UCSD-AML1 (cell line): Measurements from ENCODE around the gene NUDT14.

Experiments
- DNase-seq: peaks from one replicate; lab custom pipeline; 2025; ENCODE audit not compliant: unreplicated experiment; lab: John Stamatoyannopoulos, UW

Gene NUDT14

DNA sequence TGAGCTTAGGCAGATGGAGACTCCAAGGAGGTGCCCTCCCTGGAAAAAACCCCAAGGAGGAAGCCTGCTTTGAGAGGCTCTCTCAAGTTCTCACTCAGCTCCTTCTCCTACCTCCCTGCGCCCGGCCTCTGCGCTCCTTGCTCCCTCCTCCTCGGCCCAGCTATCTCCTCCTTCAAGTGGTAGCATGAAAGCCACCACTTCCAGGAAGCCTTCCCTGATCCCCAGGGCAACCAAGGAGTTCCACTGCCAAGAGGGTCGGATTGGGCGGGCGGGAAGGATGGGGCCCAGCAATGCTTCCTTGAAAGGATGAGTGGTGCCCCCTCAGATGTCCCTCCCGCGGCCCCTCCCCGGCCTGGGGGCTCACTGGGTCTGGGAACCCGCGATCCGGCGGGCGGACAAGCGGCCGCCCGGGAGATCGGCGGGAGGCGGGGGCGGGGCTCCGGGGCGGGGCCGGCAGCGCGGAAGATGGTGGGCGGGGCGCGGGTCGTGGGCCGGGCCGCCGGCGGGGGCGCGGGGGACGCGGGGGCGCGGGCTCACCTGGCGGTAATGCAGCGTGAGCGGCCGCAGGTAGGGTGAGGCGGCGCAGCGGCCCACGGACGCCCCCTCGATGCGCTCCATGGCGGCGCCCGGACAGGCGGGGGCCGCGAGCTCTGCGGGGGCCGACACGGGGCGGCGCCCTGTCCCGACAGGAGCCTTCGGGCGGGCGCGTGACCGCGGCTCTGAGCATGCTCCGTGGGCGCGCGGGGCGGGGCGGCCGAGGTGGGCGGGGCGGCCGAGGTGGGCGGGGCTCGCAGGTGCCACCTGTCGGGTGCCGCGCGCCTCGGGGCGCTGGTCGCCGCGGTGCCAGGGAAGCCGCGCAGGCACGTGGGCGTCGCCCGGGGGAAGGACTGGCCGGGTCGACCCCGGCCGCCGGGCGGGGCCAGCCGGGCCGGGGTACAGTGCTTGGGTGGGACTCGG, at the start of gene NUDT14:
Gene NUDT14 (minus strand): TSS at position 721 of the 957 bp plus-strand sequence. CDS start 103 bp downstream, at position 618.
- DNase-seq: peak; percentile 76

DNA sequence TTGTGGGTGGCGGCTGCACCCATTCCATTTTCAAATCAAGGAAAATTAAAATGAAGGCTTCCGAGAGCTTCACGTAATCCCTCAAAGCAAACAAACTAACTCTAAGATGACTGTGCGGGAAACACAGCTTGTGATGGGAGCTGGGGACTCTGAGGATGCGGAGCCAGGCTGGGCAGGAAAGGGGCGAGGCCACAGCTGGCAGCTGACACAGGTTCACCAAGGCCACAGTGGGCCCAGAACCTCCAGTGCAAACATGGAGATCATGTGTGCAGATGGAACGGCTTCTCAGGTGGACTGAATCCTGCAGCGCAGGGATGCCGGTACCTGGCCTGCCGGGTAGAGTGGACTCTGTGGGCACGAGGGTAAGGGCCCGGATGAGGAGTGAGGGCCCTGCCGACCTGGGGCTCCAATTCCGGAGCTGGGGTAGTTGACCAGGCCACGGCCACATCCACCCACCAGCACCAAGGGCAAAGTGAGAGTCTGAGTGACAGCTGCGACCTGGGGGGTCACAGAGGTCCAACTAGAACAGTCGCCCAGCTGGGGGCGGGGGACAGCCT, 48.1 kb upstream of the NUDT14 start:
- DNase-seq: no peak

DNA sequence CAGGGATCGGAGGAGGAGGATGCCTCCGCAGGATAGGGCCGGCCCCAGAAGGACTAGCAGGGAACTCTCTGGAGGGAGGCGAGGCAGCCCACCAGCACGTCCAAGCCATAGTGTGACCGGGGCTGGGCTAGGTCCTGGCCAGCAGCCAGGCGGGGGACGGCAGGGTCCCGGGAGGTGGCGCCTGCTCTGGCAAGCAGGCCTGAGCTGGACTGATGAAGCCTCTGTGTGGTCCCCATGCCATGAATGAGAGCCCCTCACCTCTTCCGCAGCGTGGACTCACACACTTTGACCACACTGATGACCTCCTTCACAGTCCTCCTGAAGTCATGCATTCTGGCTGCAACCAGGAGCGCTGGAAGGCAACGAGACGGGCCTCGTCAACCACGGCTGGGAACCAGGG, 47.5 kb upstream of the NUDT14 start:
- DNase-seq: no peak

DNA sequence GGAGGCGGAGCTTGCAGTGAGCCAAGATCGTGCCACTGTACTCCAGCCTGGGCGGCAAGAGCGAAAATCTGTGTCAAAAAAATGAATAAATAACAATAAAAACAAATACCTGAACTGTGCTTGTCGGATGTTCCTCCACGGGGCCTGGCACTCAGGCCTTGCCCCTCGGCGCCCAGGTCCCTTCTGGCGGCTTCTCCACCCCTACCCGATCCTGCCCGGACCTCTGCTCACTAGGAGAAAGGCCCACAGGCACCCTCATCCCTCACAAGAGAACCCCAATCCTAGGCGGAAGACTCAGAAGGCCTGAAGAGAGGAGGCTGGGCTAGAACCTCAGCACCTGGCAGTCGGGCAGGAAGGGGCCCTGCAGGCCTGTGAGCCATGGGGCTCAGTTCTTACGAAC, 46.2 kb upstream of the NUDT14 start:
- no peak for DNase-seq

DNA sequence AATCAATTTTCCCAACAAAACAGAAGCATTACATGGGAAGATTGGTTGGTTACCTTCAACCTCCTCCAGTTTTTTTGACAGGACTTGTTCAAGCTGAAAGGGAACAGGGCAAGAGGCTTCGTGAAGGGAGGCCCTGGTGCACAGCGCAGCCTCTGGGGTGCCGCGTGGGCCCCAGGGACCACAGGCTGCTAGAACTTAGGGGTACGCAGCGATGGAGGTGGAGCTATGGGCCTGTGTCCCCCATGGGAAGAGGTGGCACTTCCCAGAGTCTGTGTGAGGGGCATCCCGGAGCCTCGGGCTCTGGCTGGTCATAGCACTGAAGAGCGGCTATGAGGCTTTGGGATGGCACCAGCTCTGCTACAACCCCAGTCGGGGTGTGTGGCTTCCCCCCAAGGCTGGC, 45.1 kb upstream of the NUDT14 start:
- no peak for DNase-seq

DNA sequence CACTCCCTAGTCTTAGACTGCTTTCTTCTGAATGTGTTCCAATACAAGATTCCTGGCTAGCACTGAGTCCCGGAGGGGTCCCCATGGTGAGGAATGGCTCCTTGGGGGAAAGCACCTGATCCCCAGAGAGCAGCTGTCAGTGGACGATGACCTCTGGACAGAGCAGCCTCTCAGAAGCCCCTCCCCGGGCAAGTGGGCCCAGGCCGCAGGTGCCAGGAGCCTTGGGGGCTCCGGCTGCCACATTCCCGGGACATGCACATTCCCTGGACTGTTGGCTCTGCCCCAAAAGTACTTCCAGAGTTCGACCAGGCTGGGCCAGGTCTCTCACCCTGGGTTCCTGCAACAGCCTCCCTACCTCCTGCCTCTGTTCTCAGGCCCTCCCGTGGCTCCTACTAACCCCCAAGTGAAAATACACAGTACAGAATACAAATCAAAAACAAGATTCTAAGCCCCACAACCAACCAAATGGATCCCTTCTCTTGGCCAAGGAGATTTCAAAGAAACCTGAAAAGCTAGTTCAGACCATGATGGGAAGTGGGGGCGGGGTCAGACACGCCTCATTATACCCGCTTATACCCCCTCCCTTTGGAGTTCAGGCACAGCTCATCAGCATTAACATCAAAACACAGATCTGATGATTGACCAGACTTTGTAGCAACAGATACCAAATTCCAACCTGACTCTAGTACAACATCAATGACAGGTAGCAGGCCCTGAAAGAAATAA, 43.9 kb upstream of the NUDT14 start:
- DNase-seq: no peak

DNA sequence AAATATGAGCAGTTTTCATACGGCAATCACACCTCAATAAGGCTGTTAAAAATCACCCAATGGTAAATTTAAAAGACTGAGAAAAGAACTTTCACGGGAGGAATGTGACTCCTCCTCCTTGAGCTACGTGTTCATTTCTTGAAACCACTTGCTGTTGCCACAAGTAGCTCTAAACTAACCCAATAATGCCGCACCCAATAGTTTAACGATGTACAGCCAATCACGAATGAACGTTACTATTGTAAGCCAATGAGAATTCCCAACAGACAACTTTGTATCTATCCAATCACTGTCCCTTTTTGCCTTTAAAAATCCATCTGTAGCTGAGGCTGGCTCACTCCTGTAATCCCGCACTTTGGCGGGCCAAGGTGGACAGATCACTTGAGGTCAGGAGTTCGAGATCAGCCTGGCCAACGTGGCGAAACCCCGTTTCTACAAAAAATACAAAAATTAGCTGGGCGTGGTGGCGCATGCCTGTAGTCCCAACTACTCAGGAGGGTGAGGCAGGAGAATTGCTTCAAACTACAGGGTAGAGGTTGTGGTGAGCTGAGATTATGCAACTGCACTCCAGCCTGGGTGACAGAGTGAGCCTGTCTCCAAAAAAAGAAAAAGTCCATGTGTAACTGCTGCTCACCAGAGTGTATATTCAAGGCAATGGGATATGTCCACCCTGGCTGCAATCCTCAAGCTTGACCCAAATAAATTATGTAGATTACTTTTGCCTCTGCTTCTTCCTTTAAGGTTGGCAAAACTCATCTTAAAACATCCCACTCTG, 42.8 kb upstream of the NUDT14 start:
- no peak for DNase-seq

DNA sequence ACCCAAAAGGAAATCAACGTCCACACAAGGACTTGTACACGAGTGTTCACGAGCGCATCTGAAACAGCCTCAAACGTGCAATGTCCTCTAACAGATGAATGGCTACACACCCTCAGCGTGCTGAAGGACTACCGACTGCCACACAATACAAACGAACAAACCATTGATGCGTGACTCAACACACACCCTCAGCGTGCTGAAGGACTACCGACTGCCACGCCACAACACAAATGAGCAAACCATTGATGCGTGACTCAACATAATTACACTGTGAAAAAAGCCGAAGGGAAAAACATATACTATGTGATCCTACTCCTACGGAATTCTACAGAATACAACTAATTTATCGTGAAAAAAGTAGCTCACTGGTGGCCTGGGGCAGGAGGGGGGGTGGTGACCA, 42.1 kb upstream of the NUDT14 start:
- DNase-seq: no peak

DNA sequence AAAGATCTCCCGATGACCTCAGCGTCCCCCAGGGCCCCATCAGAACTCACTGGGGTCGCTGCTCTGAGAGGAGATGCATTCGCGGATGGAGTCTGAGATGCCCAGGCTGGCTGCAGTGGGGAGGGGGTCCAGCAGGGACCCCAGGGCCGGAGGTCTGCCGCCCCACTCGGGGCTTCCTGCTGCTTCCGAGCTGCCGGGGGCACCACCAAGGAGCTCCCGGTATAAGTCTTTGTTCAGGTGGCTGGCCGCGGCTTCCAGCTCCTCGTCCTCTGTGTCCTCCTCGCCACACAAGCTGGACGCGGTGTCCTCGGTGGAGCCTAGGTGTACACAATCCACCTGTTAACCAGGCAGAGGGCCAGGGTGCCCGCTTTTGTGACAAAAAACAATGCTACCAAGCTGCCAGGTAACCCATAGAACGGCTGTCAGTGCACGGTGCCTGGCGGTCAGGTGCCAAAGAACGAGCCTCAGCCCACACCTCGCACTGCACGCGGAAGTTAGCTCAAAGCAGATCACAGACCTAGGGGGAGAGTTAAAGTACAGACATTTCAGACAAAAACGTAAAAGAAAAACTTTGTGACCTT, 40.6 kb upstream of the NUDT14 start:
- DNase-seq: no peak

DNA sequence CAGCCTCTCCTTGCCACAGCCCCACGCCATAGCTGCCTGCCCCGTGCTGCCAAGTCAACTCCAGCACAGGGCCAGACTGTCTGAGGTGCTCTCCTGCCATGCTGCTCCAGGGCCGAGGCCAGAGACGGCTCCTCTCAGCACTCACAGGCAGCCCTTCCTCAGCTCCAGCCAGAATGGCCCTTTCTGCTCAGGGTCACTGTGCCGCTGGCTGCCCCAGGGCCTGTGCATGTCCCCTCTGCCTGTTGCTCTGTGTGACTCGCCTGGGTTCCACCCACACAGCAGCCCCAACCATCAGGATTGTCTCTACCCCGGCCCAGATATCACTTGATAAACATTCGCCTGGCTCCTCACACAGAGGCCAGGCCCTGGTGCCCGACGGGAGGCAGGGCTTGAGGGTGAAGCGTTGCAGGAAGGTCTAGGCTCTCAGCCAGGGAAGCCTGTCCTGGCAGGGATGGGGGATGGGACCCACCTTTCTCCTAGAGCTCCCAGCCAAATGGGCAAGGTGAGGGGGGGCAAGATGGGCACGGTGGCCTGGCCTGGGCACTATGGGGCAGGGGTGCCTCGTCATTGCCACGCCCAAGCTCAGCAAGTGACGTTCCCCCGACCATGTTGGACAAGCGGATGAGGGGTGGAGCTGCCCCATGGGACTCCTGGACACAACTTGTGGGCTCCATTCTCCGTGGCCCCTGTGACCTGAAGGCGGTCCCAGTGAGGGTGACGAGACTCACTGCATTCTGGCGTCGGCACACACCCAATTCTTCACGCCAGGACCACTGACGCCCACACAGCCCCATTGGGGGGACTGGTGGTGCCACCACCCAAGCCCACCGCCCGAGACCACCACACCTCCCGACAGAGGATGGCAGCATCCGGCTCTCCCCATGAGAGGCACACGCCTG, 39.8 kb upstream of the NUDT14 start:
- no peak for DNase-seq

DNA sequence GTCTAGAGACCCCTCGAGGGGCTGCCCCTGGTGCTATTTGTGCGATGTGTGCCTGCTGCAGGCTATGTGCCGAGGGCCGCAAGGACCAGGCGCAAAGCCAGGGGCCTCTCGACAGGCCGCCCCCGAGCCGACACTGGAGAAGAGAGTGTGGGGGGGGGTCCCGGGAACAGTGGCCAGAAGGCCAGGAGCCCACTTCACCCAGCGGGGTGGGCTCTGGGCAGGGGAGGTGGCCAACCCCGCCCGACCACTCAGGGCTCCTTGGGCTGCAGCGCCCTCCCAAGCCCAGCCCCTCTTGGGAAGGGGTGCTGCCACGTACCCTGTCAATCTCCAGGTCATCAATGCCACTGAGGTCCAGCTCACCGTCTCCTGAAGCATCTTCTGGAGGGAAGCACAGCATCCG, 38.6 kb upstream of the NUDT14 start:
- DNase-seq: no peak

DNA sequence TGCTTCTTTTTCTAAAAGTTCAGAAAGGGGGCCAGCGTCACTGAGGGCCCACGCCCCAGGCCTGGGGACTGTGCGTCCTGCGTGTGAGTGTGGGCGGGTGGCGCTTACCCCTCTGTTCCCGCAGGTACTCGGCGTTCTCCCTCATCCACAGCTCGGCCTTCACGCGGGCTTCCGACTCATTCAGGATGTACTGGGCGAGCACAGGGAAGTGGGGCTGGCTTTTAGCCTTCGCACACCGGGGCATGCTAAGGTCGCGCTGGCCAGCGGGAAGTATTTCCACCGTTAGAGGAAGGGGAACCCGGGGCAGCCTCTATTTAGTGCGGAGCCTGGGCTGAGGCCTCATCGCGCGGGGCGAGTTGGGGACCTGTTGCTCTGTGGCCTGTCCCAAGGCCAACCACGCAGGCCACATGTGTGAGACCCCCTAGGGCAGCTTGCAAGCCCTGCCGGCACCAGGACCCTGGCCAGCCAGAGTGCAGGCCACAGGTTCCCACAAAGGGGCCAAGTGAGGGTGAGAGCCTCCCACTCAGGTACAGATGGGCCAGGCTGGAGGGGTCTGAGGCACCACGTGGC, 38.0 kb upstream of the NUDT14 start:
- DNase-seq: no peak

DNA sequence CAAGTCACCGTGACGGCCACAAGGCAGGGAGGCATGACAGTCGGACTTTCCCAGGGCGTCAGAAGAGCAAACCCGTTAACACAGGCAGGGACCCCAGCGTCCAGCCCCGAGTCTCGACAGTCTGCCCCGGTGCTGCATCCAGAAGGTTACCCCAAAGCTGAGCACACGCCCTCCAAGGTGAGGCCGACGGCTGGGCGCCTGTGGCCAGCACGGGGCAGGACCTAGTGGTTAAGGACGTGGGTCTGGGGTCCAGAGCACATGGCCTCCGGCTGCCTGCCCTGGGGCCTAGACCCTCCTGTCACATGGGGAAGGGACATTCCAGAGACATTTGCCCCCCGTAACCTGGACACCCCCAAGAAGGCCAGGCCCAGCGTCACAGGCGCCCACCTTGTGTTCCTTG, 37.5 kb upstream of the NUDT14 start:
- no peak for DNase-seq

DNA sequence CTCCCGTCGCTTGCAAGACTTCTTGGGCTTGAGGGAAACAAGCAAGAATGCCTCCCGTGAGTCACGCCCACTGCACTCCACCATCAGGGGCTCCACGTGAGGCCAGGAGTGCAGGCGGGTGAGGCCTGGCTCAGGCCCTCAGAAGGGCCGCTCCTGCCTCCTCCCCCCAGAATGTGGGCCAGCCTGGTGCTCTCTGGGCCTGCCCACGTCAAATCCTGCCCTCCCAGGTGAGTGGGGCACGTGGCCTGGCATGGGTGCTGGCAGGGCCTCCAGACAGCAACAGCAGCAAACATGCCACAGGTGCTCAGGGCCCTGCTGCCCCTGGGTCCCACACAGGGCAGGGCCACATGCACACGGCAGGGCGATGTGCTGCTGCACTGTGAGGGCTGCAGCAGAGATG, 36.7 kb upstream of the NUDT14 start:
- no peak for DNase-seq

DNA sequence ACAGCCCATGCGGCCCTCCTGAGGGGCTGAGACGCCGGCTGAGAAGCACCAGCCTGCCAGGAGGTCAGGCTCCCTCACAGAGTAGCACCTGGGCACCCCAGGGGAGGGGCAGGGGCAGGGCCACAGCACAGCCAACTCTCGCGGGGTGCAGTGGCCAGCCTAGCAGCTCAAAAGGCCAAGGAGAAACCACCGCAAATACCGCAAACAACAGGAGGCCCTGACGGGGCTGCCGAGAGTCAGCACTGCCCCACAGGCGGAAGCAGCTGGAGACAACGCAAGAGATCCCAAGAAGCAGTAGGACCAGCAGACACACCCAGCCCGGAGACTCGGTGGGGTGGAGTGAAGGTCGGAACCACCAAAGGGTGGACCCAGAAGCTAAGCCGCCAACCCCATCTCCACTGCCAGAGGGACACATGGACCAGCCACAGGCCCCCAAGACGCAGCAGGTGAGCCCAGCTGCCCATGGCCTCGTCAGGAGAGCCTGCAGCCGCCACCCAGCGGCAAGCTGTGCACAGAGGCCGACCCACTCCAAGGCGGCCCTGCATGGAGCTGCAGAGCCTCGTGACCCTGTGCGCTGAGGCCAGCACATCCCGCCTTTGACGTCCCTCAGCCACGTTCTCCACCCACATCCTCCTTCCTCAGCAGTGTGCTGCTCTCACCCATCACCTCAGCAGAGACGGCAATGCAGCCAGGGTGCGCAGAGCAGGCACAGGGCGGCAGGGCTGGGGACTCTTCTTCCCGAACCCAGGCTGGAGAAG, 35.6 kb upstream of the NUDT14 start:
- DNase-seq: no peak

DNA sequence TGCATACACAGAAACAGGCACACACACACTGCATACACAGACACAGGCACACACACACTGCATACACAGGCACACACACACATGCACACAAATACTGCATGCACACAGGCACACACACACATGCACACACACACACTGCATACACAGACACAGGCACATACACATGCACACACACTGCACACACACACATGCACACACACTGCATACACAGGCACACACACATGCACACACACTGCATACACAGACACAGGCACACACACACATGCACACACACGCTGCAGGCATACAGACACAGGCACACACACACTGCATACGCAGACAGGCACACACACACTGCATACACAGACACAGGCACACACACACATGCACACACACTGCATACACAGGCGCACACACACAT, 34.5 kb upstream of the NUDT14 start:
- DNase-seq: no peak

DNA sequence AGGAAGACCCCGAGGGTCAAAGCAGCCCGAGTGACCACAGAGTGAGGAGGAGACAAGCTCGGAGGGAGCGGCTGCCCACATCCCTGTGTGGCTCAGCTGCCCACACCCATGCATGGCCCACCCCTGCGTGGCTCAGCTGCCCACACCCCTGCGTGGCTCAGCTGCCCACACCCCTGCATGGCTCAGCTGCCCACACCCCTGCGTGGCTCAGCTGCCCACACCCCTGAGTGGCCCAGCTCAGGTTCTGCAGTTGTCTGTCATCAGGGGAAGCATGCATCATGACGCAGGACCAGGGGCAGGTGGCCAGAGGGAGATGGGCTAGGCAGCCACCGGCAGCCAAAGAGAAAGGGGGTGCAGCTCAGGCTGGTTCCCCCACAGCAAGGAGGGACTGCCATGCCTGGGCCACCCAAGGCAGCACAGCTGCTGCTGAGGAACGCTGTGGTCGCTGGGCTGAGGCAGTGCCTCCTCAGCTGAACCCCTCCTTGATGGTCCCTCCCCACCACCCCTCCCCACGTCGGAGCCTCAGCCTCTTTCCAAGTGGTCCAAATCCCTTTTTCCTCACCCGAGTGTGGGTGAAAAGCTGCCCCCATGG, 33.3 kb upstream of the NUDT14 start:
- no peak for DNase-seq

DNA sequence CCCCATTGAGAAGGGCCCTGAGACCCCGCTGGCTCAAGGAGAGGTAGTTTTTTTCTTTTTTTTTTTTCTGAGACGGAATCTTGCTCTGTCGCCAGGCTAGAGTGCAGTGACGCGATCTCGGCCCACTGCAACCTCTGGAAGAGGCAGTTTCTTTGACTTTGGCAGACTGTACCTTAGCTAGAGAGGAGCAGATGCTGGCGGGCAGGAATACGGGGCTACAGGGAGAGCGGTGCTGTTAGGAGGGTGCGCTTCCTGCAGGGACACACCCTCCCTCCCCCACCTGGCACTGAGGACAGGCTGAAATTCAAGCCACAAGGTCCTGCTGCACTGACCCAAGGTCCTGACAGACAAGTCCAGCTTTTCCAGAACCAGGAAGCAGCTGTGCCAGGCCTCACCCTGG, 32.2 kb upstream of the NUDT14 start:
- no peak for DNase-seq
